WTC11 (cell line): ENCODE measurements around the gene TMEM151B. TPM values are rescaled to one million over a fixed set of nuclear protein-coding genes. Genes with fewer than 3 reads are reported as not detected.

Experiments used
- ATAC-seq: fragments of 200-7000 bp; cut with Tn5 transposase; 2 replicates; pipeline ENCODE4 v1.10.0; 2021; ENCODE audit warnings: mild to moderate bottlenecking, moderate library complexity
- CTCF ChIA-PET: fragments of 300-600 bp; sonication (Branson Sonifier 250); formaldehyde crosslinking; loops from one replicate; lab custom pipeline; 2021; ENCODE audit warnings: antibody characterized with exemption; lab: Charles Lee
- POLR2A ChIA-PET: fragments of 350-600 bp; sonication (Branson Sonifier 250); formaldehyde crosslinking; loops from one replicate; lab custom pipeline; 2021; ENCODE audit warnings: antibody characterized with exemption; lab: Charles Lee
- DNase-seq: peaks from one replicate; pipeline ENCODE4 v3.0.0; 2021; ENCODE audit warnings: low spot score
- H3K27ac Mint-ChIP-seq: 2 replicates; pipeline ENCODE4 v1.8.0; 2021; ENCODE audit warnings: mixed read lengths
- H3K27me3 Mint-ChIP-seq: 2 replicates; pipeline ENCODE4 v1.8.0; 2021; ENCODE audit warnings: low read depth, mild to moderate bottlenecking, moderate library complexity, mixed read lengths
- H3K36me3 Mint-ChIP-seq: 2 replicates; pipeline ENCODE4 v1.8.0; 2021; ENCODE audit warnings: mixed read lengths
- H3K4me1 Mint-ChIP-seq: 2 replicates; pipeline ENCODE4 v1.8.0; 2022; ENCODE audit warnings: mixed read lengths
- H3K4me3 Mint-ChIP-seq: 2 replicates; pipeline ENCODE4 v1.8.0; 2021; ENCODE audit warnings: mild to moderate bottlenecking, moderate library complexity, mixed read lengths
- H3K9me3 Mint-ChIP-seq: 2 replicates; pipeline ENCODE4 v1.8.0; 2021; ENCODE audit warnings: mixed read lengths
- AR ChIP-seq: fragments of 250-450 bp; sonication (Bioruptor Pico); IDR thresholded peaks from 2 replicates; pipeline ENCODE4 v1.9.0; 2021; ENCODE audit warnings: mild to moderate bottlenecking
- ATF6 ChIP-seq: sonication (generic); formaldehyde crosslinking; IDR thresholded peaks from 2 replicates; pipeline ENCODE4 v1.8.1; 2023; ENCODE audit warnings: mild to moderate bottlenecking, missing genetic modification reagents
- ETV6 ChIP-seq: sonication (generic); formaldehyde crosslinking; IDR thresholded peaks from 2 replicates; pipeline ENCODE4 v1.8.1; 2022; ENCODE audit warnings: mild to moderate bottlenecking, missing genetic modification reagents
- FOXK1 ChIP-seq: sonication (generic); formaldehyde crosslinking; IDR thresholded peaks from 2 replicates; pipeline ENCODE4 v1.8.0; 2022; ENCODE audit warnings: mild to moderate bottlenecking, moderate library complexity, missing genetic modification reagents
- GABPB1 ChIP-seq: sonication (generic); formaldehyde crosslinking; IDR thresholded peaks from 2 replicates; pipeline ENCODE4 v1.8.1; 2023; ENCODE audit warnings: mild to moderate bottlenecking, missing genetic modification reagents
- NFATC4 ChIP-seq: fragments of 250-450 bp; sonication (Bioruptor Pico); IDR thresholded peaks from 2 replicates; pipeline ENCODE4 v1.9.0; 2021; ENCODE audit warnings: mild to moderate bottlenecking
- SMAD3 ChIP-seq: sonication (generic); formaldehyde crosslinking; IDR thresholded peaks from 2 replicates; pipeline ENCODE4 v1.8.0; 2022; ENCODE audit warnings: missing genetic modification reagents, mild to moderate bottlenecking, borderline replicate concordance
- STAT6 ChIP-seq: sonication (generic); formaldehyde crosslinking; conservative IDR thresholded peaks from 2 replicates; pipeline ENCODE4 v1.8.1; 2023; ENCODE audit warnings: mild to moderate bottlenecking, low read depth, missing genetic modification reagents, moderate library complexity
- ZBTB43 ChIP-seq: sonication (generic); formaldehyde crosslinking; IDR thresholded peaks from 2 replicates; pipeline ENCODE4 v1.8.1; 2023; ENCODE audit warnings: mild to moderate bottlenecking, missing genetic modification reagents
- ZNF138 ChIP-seq: sonication (generic); formaldehyde crosslinking; conservative IDR thresholded peaks from 2 replicates; pipeline ENCODE4 v1.8.1; 2022; ENCODE audit warnings: mild to moderate bottlenecking, moderate library complexity, missing genetic modification reagents
- ZNF232 ChIP-seq: sonication (generic); formaldehyde crosslinking; IDR thresholded peaks from 2 replicates; pipeline ENCODE4 v1.8.0; 2022; ENCODE audit warnings: mild to moderate bottlenecking, missing genetic modification reagents
- ZNF263 ChIP-seq: sonication (generic); formaldehyde crosslinking; IDR thresholded peaks from 2 replicates; pipeline ENCODE4 v1.8.1; 2022; ENCODE audit warnings: low read depth, mild to moderate bottlenecking, moderate library complexity, missing genetic modification reagents
- ZNF416 ChIP-seq: fragments of 250-450 bp; sonication (Bioruptor Pico); IDR thresholded peaks from 2 replicates; pipeline ENCODE4 v1.9.0; 2021; ENCODE audit warnings: mild to moderate bottlenecking, inconsistent platforms
- total RNA-seq: library from RNA; stranded (reverse); gene quantifications from 3 replicates; pipeline ENCODE4 v1.2.3, GENCODE V29; 2021
- TF ChIP-seq, protein P1 (sequence below): sonication (generic); formaldehyde crosslinking; IDR thresholded peaks from 2 replicates; pipeline ENCODE4 v1.8.1; 2023; ENCODE audit warnings: mild to moderate bottlenecking, missing genetic modification reagents, moderate library complexity
- TF ChIP-seq, protein P2 (sequence below): fragments of 250-450 bp; sonication (Bioruptor Pico); IDR thresholded peaks from 2 replicates; pipeline ENCODE4 v1.9.0; 2021; ENCODE audit warnings: mild to moderate bottlenecking, borderline replicate concordance
- TF ChIP-seq, protein P3 (sequence below): fragments of 250-450 bp; sonication (Bioruptor Pico); conservative IDR thresholded peaks from 2 replicates; pipeline ENCODE4 v1.9.0; 2021; ENCODE audit warnings: mild to moderate bottlenecking

TMEM151B gene
- total RNA-seq, 1 experiment from 2014 or later: 5.5 TPM

DNA sequence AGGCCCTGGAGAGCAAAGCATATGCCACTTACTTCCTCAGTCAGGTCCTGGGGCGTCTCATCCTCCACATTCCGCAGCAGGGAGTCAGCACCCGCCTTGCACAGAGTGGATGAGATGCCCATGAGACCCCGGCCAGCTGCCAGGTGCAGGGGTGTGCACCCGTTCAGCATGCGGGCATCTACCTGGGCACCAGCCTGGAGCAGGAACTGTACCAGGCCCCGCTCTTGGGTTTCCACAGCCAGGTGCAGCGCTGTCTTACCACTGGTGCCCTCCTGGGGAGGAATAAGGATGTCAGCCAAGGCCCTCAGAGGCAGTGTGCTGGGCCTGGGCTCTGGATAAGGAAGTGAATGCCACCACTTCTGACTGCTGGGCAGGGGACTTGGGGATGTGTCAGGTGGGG is 10.2 kb upstream of the TMEM151B start:
- H3K27ac Mint-ChIP-seq: no peak overlapping the region
- H3K9me3 Mint-ChIP-seq: no peaks in the 10 kb centered on the region
- H3K4me3 Mint-ChIP-seq: no peak overlapping the region
- H3K36me3 Mint-ChIP-seq: peaks cover 10% of the 10 kb centered on the region; the same call in 1 of the 2 replicates
- POLR2A ChIA-PET: no interaction called here
- no peak for ATAC-seq
- TF ChIP-seq, protein P1, sequence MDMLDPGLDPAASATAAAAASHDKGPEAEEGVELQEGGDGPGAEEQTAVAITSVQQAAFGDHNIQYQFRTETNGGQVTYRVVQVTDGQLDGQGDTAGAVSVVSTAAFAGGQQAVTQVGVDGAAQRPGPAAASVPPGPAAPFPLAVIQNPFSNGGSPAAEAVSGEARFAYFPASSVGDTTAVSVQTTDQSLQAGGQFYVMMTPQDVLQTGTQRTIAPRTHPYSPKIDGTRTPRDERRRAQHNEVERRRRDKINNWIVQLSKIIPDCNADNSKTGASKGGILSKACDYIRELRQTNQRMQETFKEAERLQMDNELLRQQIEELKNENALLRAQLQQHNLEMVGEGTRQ (CRISPR knock-in tag): no peak
- TF ChIP-seq ATF6 (CRISPR knock-in tag) (no peak), ZBTB43 (no peak), NFATC4 (CRISPR knock-in tag) (no peak), ZNF232 (CRISPR knock-in tag) (no peak), ETV6 (no peak), SMAD3 (CRISPR knock-in tag) (no peak), ZNF263 (CRISPR knock-in tag) (no peak), STAT6 (CRISPR knock-in tag) (no peak), ZNF138 (CRISPR knock-in tag) (no peak), ZNF416 (CRISPR knock-in tag) (no peak), GABPB1 (CRISPR knock-in tag) (no peak), AR (no peak), FOXK1 (no peak)
- TF ChIP-seq, protein P2, sequence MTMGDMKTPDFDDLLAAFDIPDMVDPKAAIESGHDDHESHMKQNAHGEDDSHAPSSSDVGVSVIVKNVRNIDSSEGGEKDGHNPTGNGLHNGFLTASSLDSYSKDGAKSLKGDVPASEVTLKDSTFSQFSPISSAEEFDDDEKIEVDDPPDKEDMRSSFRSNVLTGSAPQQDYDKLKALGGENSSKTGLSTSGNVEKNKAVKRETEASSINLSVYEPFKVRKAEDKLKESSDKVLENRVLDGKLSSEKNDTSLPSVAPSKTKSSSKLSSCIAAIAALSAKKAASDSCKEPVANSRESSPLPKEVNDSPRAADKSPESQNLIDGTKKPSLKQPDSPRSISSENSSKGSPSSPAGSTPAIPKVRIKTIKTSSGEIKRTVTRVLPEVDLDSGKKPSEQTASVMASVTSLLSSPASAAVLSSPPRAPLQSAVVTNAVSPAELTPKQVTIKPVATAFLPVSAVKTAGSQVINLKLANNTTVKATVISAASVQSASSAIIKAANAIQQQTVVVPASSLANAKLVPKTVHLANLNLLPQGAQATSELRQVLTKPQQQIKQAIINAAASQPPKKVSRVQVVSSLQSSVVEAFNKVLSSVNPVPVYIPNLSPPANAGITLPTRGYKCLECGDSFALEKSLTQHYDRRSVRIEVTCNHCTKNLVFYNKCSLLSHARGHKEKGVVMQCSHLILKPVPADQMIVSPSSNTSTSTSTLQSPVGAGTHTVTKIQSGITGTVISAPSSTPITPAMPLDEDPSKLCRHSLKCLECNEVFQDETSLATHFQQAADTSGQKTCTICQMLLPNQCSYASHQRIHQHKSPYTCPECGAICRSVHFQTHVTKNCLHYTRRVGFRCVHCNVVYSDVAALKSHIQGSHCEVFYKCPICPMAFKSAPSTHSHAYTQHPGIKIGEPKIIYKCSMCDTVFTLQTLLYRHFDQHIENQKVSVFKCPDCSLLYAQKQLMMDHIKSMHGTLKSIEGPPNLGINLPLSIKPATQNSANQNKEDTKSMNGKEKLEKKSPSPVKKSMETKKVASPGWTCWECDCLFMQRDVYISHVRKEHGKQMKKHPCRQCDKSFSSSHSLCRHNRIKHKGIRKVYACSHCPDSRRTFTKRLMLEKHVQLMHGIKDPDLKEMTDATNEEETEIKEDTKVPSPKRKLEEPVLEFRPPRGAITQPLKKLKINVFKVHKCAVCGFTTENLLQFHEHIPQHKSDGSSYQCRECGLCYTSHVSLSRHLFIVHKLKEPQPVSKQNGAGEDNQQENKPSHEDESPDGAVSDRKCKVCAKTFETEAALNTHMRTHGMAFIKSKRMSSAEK: no peak
- TF ChIP-seq, protein P3, sequence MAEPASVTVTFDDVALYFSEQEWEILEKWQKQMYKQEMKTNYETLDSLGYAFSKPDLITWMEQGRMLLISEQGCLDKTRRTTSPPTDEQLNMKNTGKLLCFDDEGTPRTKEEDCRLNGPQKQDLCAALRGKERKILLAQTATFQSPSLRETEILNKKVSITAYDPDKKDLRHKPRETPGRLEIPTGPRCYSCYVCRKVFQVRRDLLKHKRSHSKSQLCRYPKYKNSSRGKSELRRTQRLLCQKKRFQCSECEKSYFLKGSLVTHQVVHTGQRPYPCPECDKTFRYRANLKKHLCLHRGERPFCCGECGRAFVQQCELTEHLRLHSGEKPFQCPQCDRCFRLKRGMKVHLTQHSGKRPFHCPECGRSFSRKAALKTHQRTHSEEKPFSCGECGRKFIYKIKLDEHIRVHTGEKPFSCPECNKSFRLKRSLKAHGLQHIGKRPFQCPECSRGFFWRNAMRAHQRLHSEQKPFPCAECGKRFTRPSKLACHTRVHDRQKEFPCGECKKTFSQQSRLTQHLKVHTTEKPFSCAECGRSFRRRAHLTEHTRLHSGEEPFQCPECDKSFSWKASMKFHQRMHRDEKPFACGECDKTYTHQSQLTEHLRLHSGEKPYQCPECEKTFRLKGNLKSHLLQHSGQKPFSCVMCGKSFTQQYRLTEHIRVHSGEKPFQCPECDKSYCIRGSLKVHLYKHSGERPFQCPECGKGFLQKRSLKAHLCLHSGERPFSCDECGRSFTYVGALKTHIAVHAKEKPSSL (CRISPR knock-in tag): no peak
- H3K4me1 Mint-ChIP-seq: peaks cover 47% of the 10 kb centered on the region
- CTCF ChIA-PET: no interaction called here
- DNase-seq: no peak
- H3K27me3 Mint-ChIP-seq: peaks cover 6% of the 10 kb centered on the region
